Muscle of arm (tissue), 12 donors: ENCODE data around the gene ACTN4. TPM values are rescaled to one million over a fixed set of nuclear protein-coding genes. Genes with fewer than 3 reads are reported as not detected.

Source experiments
- DNase-seq: peaks from one replicate; pipeline ENCODE4 v3.0.0-alpha.2; 2013
- polyA plus RNA-seq, 12 donors: library from polyadenylated mRNA; unstranded; fragments of 120-200 nt; gene quantifications; one replicate each; pipeline ENCODE4 v1.2.1, GENCODE V29; 2013; ENCODE audit not compliant: insufficient read length in 12 of 12

Gene ACTN4
- polyA plus RNA-seq, 12 donors = 116 to 322 (median 196) TPM

DNA sequence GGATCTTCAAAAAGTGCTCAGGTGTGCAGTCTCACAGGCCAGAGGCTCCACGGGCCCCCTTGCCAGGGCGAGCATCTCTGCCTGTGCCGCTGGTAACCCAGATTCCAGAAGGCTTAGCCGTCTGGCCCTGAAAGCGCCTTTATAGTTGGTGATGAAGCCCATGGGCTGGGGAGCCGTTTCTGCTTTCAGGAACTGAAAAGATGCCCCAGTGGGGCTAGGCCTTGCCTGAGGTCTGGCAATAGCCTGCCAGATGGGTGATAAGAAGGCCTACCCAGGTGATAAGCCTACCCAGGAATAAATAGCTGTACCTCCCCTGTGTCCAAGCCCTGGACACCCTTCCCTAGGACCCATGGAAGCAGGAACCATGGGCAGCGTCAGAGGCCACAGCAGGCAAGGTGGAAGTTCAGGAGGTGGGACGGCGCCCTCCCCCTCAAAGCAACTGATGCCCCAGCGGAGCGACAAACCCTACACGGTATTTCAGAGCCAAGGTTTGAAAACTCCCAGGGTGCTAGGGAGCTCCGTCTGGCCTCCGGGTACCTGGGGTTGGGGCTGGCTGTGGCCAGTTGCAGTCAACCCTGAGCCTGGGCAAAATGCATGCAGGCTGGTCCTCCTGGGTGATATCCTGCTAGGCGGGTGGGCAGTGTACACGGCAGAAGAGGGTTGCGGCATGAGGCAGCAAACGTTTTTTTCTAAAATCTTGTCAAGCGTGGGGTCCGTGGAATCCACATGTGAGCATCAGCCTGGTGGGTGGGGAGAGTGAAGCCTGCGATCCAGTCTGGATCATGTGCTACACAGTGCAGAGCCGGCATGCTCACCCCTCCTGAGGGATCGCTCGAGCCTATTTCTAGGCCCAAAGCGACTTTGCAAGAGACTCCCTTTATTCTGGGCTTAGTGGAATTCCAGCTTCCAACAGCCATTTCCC lies 45.3 kb downstream of the ACTN4 start:
- DNase-seq = no peak

DNA sequence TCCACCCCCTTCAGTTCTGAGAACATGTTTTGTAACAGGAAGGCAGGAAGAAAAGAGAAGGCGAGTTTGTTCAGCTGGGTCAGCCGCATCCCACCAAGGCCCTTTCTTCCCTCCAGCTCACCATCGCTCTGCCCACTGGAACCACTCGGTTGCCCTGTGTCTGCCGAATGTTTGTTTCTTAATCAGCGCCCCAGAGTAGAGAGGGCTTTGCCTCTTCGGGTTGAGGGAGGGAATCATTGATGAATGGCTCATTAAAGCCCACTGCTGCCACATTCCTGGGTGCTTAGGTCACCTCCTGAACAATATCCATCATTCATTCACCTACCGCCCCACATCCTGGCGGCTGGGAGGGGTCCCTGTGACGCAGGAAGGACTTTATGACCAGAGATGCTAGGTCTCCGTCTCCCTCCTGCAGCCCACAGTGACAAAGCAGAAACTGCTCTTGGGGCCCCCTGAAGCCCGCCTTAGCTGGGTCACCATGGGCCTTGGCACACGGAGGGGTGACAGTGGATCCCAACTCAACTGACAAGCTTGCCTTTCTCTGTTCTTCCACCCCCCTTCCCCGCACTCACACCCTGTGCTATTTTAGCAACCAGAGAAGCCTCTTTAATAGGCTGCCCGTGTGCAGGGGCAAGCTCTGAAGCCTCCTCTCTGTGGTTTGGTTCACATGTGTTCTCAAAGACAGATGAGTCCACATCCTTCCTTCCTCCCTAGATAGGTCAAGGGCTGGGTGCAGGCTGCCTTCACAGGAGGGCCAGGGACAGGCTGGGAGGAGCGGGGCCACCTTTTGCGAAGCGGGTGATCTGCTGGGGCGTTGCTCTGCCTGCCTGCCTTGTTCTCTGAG lies 46.2 kb downstream of the ACTN4 start:
- no peak for DNase-seq

DNA sequence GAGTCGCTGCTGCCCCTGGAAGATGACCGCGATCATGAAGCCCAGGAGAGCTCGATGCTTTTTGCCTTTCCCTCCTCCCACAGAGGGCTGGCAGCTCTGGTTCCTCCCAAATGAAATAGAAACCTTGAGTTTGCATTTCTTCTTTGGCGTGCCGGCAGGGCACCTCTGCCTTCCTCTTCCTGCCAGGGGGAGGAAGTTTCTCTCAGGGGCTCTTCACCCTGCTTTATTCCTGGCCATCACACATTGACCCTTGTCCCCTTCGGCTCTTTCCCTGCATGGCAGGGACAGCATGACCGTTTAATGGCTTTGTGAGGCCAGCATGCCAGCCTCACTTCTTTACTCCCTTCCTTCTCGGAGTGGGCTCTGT lies 47.9 kb downstream of the ACTN4 start:
- no peak for DNase-seq

DNA sequence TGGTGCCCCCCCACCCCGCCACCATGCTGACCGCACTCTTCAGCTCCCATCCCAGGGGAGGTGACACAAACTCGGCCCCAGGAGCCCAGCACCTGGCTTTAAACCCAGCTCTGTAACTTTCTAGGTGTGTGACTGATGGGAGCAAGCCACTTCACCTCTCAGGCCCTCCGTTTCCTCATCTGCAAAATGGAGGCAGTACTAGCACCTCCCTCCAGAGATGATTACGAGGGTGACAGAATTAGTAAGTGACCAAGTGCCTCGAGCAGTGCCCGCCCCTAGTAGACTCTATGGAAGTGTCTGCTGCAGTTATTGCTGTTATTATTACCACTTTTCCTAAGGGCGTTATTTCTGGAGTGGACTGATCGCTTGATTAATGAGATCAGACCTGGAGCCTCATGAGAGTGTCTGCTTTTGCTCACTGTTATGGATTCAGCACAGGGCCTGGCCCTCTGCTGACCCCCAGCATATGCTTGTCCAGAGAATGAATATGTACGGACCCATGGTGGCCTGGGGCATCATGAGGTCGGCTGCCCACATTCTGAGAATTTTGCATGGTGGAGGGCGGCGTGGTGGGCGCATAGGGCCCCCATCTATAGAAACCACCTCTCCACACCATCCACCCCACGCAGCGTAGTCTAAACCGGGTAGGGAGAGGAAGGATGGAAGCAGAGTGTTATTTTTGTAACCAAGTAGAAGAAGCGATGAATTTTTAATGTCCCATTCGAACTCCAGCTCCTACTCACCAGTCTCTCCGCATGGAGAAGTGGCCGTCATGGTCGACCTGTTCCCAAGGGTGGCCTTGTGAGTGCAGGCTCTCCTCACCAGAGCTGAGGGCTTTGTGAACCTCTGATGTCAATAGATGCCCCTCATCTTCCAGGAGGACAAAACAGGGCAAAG lies 48.6 kb downstream of the ACTN4 start:
- no peak for DNase-seq

DNA sequence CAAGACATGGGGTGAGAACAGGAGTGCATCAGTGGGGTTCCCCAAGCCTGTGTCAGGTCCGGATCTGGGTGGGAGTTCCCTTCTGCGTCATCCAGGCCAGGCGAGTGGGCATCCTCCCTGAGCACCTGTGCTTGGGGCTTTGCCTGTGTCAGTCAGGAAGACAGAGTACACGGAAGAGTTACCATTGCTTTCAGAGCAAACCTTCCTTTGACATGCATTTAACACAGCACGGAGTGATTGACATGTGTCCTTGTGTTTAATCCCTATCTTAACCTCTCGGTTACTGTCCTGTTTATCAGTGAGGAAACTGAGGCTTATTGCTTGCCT lies 49.2 kb downstream of the ACTN4 start:
- no peak for DNase-seq

DNA sequence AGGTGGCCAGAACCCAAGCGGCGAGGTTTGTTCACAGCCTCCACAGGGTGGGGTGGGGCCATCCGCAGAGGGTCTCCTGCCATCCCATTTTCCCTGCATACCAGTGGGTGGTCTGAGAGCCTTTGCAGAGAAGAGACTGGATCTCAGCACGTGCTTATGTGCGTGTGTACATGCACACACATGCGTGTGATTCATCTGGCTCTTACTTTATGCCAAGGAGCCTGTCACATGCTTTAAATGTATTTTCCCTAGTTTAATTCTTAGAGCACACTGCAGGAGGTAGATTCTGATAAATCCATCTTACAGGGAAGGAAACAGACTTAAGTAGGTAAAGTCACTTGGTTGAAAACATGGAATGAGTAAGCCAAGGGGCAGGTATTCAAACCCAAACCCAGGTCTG lies 49.7 kb downstream of the ACTN4 start:
- DNase-seq = no peak

DNA sequence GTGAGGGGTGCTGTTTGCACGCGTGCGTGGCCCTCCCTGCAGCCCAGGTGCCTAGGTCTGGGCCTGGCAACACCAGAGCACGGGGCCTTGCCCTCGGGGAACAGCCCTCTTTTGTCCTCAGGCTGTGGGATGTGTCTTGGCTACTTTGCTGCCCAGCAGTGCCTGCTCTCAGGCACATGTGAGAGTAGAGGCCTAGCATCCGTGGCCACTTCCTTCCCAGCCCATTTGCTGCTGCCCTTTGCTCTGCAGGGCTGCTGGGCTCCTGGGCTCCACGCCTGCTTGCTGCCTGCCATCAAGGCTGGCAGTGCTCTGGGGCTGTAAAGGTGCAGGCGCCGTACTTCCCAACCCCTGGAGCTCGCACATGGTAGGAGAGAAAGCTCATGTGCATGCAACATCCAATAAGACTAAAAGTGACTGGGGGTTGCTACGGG lies 50.2 kb downstream of the ACTN4 start:
- DNase-seq = no peak

DNA sequence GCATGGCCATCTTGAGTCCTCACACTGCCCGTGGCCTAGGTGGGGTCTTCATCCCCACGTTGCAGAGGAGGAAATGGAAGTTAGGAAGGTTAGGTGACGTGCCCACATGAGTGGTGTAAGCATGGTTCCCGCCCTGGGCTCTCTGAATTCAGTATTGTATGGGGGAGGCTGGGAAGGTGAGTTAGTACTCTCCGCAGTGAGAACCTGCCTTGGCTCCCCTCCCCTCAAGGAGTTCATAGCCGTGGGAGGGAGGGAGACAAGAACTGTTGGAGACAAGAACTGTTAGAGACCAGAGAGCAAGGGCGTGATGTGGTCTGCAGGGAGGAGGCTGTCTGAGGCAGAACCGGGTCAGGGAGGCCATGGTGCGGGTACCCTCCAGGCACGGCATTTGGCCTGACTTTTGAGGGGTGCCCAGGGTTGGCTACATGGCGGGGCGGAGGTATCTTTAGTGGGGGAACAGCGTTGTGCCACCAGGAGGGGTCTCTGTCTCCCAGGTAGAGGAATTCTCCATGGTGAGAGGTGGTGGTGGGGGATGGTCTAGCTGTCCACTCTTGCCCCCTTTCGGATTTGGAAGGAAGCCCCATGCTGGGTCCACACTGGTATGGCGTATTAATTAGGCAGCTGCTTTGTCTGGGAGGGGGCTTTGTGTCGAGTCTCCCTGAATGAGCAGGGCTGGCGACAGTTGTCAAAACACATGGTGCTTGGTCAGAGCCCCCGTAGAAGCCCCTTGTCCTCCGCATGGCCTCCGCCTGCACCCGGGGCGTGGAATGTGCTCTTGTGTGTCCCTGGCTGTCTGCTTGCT lies 51.0 kb downstream of the ACTN4 start:
- no peak for DNase-seq

DNA sequence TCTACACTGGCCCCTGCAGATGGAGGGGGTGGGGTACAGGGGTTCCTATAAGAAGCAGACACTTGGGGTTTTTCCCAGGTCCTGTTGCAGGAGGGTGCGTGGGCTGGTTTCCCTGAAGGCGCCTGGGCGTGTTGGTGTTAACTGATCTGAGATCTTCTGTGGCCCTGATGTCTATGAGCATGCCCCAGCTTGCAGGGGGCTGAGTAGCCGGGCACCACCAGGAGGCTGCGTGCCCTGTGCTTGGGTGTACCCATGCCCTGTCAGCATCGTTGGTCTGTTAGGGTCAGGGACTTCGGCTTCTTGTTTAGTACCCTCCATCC lies 51.5 kb downstream of the ACTN4 start:
- no peak for DNase-seq

DNA sequence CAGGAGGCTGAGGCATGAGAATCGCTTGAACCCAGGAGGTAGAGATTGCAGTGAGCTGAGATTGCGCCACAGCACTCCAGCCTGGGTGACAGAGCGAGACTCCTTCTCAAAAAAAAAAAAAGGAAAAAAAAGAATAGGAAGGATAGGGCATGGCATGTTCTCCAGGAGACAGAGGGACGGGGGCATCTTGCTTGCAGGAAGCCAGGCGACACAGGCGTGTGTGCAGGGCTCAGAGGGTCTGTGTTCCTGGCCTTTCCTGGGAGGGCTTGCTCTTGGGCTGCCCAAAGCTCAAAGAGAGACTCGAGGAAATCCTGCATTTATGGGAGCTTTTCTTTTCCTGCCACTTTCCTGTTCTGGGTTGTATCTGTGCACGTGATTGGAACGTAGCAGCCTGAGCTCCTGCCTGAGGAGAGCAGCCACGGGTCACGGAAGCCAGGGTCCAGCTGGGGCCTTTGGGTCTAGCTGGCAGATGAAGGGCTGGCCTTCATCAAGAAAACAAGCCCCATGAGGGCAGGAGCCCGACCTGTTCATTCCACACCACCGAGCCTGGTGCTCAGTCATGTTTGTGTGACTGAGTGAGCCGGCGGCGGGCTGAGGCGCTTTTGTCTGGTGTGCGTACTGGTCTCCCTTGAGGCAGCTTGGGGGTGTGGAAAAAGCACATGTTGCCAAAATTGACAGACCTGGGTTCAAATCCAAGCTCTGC lies 52.3 kb downstream of the ACTN4 start:
- DNase-seq = no peak

DNA sequence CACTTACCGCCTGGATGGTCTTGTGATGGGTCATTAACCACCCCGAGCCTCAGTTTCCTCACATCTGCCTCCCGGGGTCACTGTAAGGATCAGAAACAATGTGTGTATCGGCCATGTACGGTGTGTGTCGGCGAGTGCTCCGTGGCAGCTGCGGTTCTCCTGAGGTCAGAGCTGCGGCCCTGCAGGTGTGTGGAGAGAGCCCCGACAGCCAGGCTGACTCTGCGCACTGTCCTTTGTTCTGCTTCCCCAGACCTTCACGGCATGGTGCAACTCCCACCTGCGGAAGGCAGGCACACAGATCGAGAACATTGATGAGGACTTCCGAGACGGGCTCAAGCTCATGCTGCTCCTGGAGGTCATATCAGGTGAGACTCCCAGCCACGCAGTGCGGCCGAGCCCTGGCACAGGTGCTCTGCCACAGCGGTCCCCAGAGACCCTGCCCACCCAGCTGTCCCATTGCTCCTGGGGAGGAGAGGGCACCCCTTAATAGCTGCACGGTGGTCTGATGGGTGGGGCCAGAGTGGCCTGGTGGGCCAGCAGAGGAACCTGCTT lies 53.0 kb downstream of the ACTN4 start:
- no peak for DNase-seq

DNA sequence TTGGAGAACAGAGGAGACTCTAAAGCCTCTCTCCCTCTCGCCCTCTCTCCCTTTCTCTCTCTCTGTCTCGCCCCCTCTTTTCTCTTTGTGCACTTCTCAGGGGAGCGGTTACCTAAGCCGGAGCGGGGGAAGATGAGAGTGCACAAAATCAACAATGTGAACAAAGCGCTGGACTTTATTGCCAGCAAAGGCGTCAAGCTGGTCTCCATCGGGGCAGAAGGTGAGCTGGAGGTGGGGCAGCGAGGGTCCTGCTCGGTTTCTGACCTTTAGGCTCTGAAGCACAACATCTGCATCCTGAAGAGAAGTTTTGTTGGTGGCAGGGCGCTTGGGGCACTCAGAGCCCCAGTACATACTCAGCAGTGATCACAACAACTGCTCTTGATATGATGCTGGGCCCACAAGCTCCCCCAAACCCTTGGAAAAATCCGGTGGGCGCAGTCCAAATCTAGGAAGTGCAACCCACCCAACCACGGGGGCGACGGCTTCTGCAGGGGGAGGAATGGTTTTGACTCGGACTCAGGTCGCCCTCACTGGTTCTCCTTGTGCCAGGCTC lies 53.5 kb downstream of the ACTN4 start:
- DNase-seq = no peak

DNA sequence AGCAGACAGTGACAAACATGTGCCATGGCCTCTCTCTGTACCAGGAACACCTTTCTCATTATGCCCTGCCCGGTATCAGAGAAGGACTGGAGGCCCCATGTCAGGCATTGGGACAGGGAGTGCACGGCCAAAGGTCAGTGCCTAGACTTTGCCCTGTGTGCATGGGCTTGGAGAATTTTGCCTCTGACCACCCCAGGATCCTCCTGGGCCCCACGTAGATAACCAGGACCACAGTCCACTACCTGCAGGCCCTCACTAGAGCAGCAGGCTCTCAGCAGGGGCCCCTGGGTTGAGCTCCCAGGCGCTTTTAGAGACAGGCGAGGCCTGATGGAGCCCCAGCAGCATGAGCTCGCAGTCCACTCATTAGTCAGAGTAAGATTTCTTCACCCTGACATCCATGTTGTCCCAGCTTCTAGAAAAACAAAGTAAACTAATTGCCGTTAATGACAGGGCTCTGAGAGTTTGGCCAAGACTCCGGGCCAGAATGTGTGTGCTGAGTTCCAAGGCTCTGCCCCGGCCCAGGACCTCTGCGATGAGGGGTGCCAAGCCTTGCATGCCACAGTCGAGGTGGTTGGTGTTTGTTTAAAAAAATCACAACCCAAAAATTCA lies 54.1 kb downstream of the ACTN4 start:
- DNase-seq = no peak

DNA sequence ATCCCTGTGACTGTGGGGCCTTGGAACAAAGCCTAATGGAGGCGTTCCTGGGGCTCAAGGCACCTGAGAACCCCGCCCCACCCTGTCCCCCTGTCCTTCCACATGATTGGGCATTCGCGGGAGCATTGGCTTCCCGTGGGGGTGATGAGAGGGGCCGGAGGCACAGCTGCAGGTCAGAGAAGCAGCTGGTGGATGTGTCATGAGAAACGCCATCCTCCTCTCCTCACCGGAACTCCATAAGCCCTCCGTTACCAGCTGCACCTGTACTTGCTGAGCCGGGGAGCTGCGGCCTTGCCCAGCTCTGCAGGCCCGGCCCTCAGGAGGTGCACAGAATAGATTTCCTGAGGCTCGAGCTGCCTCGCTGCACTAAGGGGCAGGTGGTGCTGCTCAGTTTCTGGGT lies 54.8 kb downstream of the ACTN4 start:
- no peak for DNase-seq

DNA sequence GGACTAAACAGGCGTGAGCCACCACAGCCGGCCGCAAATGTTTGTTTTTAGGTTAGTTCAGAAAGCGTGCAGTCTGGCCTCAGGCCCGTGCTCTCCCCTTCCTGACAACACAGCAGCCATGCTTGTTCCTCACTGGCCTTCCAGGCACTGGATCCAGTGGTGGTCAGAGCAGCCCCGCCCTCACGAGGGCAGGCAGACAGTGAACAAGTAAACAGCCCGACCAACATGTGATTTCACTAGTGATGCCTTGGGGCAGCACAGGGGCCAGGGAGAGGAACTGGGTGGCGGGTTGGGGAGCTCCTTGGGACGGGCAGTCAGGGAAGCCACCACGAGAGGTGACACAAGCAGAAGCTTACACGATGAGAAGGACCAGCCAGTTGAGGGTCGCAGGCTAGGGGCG lies 56.1 kb downstream of the ACTN4 start:
- DNase-seq = no peak

DNA sequence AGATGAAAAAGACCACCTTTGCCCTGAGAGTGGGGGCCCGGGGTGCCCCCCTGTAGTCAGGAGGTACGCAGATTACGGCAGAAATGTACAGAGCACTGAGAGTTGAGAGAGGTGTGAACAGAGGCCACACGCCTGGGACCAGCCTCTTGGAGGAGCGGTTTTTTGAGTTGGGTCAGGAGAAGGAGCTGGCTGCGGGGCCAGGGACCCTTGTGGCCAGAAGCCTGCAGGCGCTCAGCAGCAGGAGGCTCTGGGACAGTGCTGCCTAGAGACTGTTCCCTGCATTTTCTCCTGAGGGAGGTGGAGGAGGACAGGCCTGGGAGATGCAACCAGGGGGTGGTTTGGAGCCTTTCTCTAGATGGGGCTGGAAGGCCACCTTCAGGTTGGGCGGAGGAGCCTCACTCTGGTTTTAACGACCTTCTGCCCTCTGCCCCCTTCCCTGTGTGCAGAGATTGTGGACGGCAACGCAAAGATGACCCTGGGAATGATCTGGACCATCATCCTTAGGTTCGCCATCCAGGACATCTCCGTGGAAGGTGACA lies 57.1 kb downstream of the ACTN4 start:
- no peak for DNase-seq

DNA sequence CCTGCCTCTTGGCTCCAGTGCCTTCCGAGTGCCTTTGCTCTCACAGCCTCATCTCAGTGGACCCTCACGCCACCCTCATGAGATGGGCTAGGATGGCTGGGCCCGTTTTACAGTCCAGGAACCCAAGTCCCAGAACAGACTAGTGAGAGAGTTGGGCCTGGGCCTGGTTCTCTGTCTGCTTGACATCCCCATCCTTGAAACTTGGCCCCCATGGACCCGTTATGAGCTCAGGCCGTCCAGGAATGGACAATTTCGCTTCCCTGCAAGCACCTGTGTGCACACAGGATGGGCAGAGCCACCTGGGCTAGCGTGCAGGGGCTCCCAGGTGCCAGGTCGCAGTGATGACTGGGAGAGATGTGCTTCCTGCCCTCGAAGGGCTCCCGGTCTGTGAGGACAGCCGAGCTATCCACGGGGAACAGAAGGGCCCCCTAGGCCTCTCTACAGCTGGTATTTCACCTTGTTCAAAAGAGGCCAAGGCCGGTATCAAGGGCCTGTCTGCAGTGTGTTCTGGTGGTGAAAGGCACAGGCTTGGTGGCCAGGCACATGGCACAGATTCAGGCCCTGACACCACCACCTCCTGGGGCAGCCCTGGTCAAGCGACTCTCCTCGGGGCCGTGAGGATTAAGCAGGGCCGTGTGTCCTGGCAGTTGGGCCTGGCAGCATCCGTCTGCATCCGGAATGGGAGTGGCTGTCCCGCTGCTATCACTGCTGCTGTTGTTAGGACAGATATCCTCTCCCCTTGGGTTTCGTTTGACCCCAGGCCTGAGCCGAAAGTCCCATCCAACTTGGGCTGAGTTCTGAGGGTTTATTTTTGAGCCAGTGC lies 58.0 kb downstream of the ACTN4 start:
- no peak for DNase-seq

DNA sequence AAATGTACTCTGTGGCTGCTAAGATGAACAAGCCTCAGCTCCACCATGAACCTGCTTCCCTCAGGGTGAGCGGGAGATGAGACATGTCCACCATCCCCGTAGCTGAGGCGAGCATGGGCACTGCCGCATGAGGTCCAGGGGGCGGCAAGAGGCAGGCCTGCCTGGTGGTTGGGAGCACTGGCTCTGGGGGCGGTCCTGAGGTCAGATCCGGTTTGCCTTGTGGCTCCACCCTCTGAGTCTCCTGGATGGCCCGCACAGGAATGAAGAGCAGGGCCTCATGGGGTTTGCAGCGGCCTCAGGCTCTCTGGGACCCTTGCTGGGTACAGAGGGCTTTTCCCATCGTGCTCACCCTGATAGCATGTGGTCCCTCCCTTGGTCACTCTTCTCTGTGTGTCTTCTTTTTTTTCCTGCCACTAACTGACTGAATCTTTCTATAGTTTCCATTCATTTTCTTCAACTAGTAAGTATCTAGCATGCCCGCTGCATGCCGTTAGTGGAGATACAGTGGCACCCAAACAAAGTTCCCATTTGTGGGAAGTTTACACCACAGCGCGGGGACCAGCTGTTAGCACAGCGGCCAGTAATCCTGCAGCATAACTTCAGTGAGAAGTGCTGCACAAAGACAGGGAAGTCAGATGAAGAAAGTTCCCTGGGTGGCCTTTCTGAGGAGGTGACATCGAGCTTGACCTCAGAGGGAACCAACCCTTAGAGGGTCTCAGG lies 59.5 kb downstream of the ACTN4 start:
- DNase-seq = no peak
